KOPT-K1 (cell line): ENCODE data around the gene CD59.
"Not testable (repeated sequence)": the region's sequence is repeated elsewhere in the genome, so short reads cannot be mapped to it uniquely, and the experiment has no call there.

ENCODE experiments used
- H3K27ac ChIP-seq: fragments of 200-600 bp; sonication (generic); 2 replicates; pipeline ENCODE4 v1.5.1; 2016; ENCODE audit warnings: antibody characterized with exemption, mild to moderate bottlenecking, low read depth, low read length; ENCODE audit not compliant: poor library complexity, severe bottlenecking
- H3K36me3 ChIP-seq: fragments of 200-600 bp; sonication (generic); 2 replicates; pipeline ENCODE4 v1.5.1; 2017; ENCODE audit warnings: antibody characterized with exemption, mild to moderate bottlenecking, low read length, moderate library complexity; ENCODE audit not compliant: insufficient read depth
- H3K9me3 ChIP-seq: fragments of 200-600 bp; sonication (generic); 2 replicates; pipeline ENCODE4 v1.5.1; 2017; ENCODE audit warnings: antibody characterized with exemption, low read length, mild to moderate bottlenecking; ENCODE audit not compliant: insufficient read depth, poor library complexity, severe bottlenecking

The CD59 gene

DNA sequence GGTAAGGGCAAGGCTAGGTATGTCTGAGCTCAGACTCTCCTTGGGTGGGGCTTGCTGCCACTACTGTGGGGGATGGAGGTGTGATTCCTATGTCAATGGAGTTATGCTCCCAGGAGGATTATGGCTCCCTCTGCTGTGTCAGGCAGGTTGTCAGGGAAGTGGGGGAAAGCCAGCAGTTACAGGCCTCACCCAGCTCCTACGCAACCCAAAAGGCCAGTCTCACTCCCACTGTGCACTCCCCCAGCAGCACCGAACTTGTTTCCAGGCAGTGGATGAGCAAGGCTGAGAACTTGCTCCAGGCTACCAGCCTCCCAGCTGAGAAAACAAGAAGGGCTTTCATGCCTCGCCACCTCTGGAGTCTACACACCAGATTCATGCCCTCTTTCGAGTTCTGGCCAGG, 53.8 kb downstream of the CD59 start:
- no peak overlapping the region for H3K27ac ChIP-seq
- no peaks in the 10 kb centered on the region for H3K36me3 ChIP-seq
- peaks cover 3% of the 10 kb centered on the region for H3K9me3 ChIP-seq

- Histone ChIP-seq H3K9me3 (no peaks in the 10 kb centered on the region), H3K27ac (no peak overlapping the region), H3K36me3 (no peaks in the 10 kb centered on the region)
Observed at GRCh38 chr11:33682019-33682418, 54.2 kb downstream of the CD59 start.

- not testable (repeated sequence) for H3K27ac ChIP-seq, H3K9me3 ChIP-seq, H3K36me3 ChIP-seq
Observed at GRCh38 chr11:33678616-33679015, 57.6 kb downstream of the CD59 start.

GRCh38 chr11:33674035-33674814, 62.0 kb downstream of the CD59 start:
- Histone ChIP-seq H3K36me3 (no peaks in the 10 kb centered on the region), H3K9me3 (no peaks in the 10 kb centered on the region), H3K27ac (no peak overlapping the region)

DNA sequence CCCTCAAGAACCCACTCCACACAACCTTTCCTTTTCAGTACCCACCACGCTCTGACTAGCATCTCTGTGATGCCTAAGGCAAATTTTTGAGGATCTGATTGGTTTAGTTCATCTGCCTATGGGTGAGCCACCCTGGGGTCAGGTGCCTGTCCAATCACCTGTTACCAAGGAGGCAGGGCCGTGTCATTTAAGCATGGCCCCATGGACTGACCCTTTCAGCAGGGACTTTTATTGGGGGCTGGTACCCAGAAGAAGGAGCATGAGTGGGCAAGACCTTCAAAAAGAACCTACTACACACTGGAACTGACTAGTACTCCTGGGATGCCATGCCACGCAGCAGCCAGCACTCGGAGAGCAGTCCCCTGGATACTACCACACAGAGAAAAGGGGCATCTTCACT, 64.0 kb downstream of the CD59 start:
- no peaks in the 10 kb centered on the region for H3K9me3 ChIP-seq
- no peaks in the 10 kb centered on the region for H3K36me3 ChIP-seq
- no peak overlapping the region for H3K27ac ChIP-seq

- H3K27ac ChIP-seq, result no peak overlapping the region
- H3K9me3 ChIP-seq, result no peaks in the 10 kb centered on the region
- H3K36me3 ChIP-seq, result no peaks in the 10 kb centered on the region
Observed at GRCh38 chr11:33670250-33671011, 65.8 kb downstream of the CD59 start.

DNA sequence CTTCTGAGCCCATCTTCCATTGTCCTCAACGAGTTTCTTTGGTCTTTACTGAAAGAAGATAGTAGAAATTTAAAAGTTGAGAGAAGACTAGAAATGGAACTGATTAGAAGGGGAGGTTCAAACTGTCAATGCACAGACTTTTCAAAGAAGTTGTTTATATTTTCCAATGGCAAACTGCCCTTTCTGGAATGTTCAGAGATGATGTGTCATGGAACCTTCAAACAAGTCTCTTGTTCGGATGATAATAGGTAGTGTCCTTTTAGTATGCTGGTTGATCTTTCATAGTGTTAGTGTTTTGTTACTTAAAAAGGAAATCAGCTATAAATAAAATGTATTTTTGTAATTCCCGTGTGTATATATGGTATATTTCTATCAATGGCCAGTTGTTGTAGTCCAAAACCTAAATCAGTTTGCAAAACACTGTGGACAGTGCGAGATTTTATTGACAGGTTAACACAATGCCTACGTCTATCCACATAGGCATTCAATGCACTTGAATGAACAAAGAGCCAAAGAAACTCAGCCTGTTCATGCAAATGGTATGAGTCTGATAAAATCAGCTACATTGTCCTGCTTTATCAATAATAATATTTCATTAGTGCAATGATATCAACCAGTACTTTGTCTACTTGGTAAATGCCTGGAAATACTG, 66.5 kb downstream of the CD59 start:
- no peaks in the 10 kb centered on the region for H3K36me3 ChIP-seq
- H3K27ac ChIP-seq, result no peak overlapping the region
- H3K9me3 ChIP-seq, result no peaks in the 10 kb centered on the region

DNA sequence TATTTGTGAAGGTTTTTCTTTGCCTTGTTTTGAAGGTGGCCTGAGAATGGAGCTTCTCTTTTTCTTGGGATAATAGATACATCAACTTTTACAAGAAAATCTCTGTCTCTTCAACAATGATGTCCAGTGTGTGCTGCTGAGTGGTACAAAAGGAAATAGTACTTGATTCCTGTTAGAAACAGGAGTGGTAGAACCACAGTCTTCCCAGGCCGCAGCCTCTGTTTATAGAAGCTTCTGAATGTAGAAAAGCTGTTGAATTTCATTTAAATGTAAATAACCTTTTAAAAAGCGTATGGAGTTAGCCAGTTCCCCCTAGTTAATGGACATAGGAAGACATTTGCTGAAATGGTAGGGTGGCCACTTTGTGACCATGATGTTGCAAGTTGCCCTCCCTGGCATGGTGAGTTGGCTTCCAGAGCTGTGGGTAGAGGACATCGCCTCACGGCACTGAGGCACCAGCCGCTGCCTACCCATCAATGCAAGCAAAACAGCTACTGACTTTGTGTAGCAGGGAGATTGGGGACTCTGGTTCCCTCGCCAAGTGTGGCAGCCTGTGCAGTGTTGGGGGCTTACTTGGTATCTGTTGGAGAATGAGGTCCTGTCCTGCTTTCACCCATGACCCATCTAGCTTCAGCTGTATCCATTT, 67.1 kb downstream of the CD59 start:
- Histone ChIP-seq H3K36me3 (no peaks in the 10 kb centered on the region), H3K27ac (no peak overlapping the region), H3K9me3 (no peaks in the 10 kb centered on the region)

- H3K36me3 ChIP-seq, result no peaks in the 10 kb centered on the region
- H3K27ac ChIP-seq, result no peak overlapping the region
- no peaks in the 10 kb centered on the region for H3K9me3 ChIP-seq
Observed at GRCh38 chr11:33668468-33668825, 67.8 kb downstream of the CD59 start.

DNA sequence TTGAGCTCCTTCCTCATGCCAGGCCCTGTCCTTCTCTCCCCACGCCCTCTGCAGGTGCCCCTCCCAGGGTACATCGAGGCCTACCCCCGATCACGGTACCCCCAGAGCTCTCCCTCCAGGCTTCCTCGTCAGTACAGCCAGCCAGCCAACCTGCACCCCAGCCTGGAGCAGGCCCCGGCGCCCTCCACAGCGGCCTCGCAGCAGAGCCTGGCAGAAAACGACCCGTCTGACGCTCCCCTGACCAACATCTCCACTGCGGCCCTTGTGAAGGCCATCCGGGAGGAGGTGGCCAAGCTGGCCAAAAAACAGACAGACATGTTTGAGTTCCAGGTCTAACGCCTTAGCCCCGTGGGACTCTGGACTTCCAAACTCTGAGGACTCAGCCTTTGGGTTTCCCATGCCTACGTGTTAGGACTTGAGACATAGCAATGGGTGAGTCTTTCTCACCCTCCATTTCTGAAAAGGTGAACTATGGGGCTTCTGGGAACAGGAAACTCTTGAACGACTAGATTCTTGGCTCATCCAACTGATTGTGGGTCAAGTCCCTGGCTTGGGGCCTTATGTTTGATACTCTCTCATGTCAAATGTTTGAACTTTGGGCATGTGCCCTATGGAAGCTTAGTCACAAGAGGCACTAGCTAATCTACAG, 68.3 kb downstream of the CD59 start:
- Histone ChIP-seq H3K27ac (no peak overlapping the region), H3K9me3 (no peaks in the 10 kb centered on the region), H3K36me3 (no peaks in the 10 kb centered on the region)

DNA sequence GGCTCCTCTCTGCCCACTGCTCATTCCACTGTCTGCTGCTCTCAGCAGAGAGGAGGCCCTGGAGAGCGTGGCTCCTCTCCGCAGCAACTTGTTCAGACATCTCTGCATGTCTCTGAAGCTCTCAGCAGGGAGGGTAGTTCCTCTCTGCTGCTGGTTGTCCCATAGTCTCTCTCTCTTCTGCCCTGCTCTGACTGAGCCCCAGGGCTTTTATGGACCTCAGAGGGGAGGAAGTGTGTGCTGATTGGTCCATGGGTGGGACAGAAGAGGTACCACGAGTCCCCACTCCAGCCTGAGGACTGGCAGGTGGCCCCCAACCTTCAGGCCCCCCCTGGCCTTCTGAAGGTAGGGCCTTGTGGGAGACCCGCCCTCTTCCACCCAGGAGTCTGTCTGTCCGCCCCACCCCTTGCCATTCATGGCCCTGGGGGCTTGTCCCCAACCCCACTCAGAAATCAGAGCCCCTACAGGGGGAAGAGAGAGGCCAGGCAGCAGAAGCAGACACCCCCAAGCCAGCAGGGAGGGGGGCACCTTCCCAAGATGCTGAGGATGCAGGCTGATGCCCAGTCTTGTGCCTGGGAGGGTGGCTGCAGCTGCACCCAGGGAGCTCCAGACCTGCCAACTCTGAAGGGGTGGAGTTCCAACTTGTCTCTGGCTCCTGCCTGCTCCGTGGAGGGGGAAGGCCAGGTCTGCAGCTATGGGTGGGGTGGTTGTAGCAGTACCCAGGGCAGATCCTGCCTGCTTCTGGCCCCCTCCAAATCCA, 70.7 kb downstream of the CD59 start:
- Histone ChIP-seq H3K27ac (no peak overlapping the region), H3K9me3 (no peaks in the 10 kb centered on the region), H3K36me3 (no peaks in the 10 kb centered on the region)

GRCh38 chr11:33664827-33665226, 71.4 kb downstream of the CD59 start:
- Histone ChIP-seq H3K27ac (no peak overlapping the region), H3K9me3 (no peaks in the 10 kb centered on the region), H3K36me3 (no peaks in the 10 kb centered on the region)

GRCh38 chr11:33664166-33664565, 72.1 kb downstream of the CD59 start:
- Histone ChIP-seq H3K36me3 (no peaks in the 10 kb centered on the region), H3K9me3 (no peaks in the 10 kb centered on the region), H3K27ac (no peak overlapping the region)

GRCh38 chr11:33663121-33663520, 73.1 kb downstream of the CD59 start:
- no peaks in the 10 kb centered on the region for H3K36me3 ChIP-seq
- H3K27ac ChIP-seq, result no peak overlapping the region
- H3K9me3 ChIP-seq, result no peaks in the 10 kb centered on the region
